Fibroblast of villous mesenchyme (primary cell): ENCODE results near the gene ZNF333. TPM values are rescaled to one million over a fixed set of nuclear protein-coding genes. Genes with fewer than 3 reads are reported as not detected.

Experiments used
- DNase-seq: peaks from one replicate; pipeline ENCODE4 v3.0.0-alpha.2; 2010; ENCODE audit warnings: low read depth
- H3K4me3 ChIP-seq: 2 replicates; pipeline ENCODE4 v1.5.1; 2011; ENCODE audit warnings: low read depth, mild to moderate bottlenecking, low read length
- CTCF ChIP-seq: IDR thresholded peaks from 2 replicates; pipeline ENCODE4 v1.5.1; 2012; ENCODE audit warnings: low read depth, mild to moderate bottlenecking, low read length; ENCODE audit not compliant: insufficient read depth
- total RNA-seq: library from RNA; depleted of rRNA; stranded (reverse); fragments of >200 nt; gene quantifications from 2 replicates; pipeline ENCODE4 v1.2.3, GENCODE V29; 2012

Gene ZNF333
- total RNA-seq, 1 donor, result 18.6 TPM

GRCh38 chr19:14718522-14719116 lies 28.8 kb downstream of the ZNF333 start:
- DNase-seq, result no peak
- H3K4me3 ChIP-seq, result no peak overlapping the region
- TF ChIP-seq CTCF, result no peak

GRCh38 chr19:14719162-14719561 lies 29.3 kb downstream of the ZNF333 start:
- TF ChIP-seq CTCF, result no peak
- DNase-seq, result no peak
- H3K4me3 ChIP-seq, result no peak overlapping the region

- no peak for TF ChIP-seq CTCF
- H3K4me3 ChIP-seq, result no peak overlapping the region
- DNase-seq, result no peak
Observed at GRCh38 chr19:14722127-14722526, 32.3 kb downstream of the ZNF333 start.

- no peak for TF ChIP-seq CTCF
- DNase-seq, result no peak
Observed at GRCh38 chr19:14728595-14728994, 38.7 kb downstream of the ZNF333 start.

GRCh38 chr19:14731200-14731599 lies 41.4 kb downstream of the ZNF333 start:
- TF ChIP-seq CTCF, result no peak
- H3K4me3 ChIP-seq, result no peak overlapping the region
- no peak for DNase-seq

More at GRCh38 chr19:14728595-14728994, 38.7 kb downstream of the ZNF333 start:
- no peak overlapping the region for H3K4me3 ChIP-seq

- TF ChIP-seq CTCF, result no peak
- DNase-seq, result no peak
- H3K4me3 ChIP-seq, result no peak overlapping the region
Observed at GRCh38 chr19:14732510-14732909, 42.7 kb downstream of the ZNF333 start.

- H3K4me3 ChIP-seq, result no peak overlapping the region
- no peak for DNase-seq
- TF ChIP-seq CTCF, result no peak
Observed at GRCh38 chr19:14733574-14733973, 43.7 kb downstream of the ZNF333 start.
